NCI-H460 (cell line): Measurements from ENCODE around the gene SELENOP. TPM values are rescaled to one million over a fixed set of nuclear protein-coding genes. Genes with fewer than 3 reads are reported as not detected.
A peak's percentile ranks its signal among the peaks of the same experiment; 100 is the strongest.

ENCODE experiments used
- DNase-seq: peaks from one replicate; pipeline ENCODE4 v3.0.0-alpha.2; 2016; ENCODE audit warnings: low read depth; ENCODE audit errors: extremely low read depth
- total RNA-seq: library from RNA; depleted of rRNA; stranded (reverse); fragments of >200 nt; shearing (Covaris generic); gene quantifications from 2 replicates; pipeline ENCODE4 v1.2.3, GENCODE V29; 2014

SELENOP gene
- total RNA-seq, 1 experiment from 2014 or later: 4.5 TPM

- DNase-seq: no peak
These were observed 12.5 kb downstream of the SELENOP start for GRCh38 chr5:42799241-42799608.

- DNase-seq: no peak
These were observed 13.1 kb downstream of the SELENOP start for GRCh38 chr5:42798284-42799240.

- no peak for DNase-seq
These were observed 20.5 kb downstream of the SELENOP start for GRCh38 chr5:42791151-42791550.

- DNase-seq: no peak
These were observed 23.8 kb downstream of the SELENOP start for GRCh38 chr5:42787845-42788244.

- no peak for DNase-seq
These were observed 24.6 kb downstream of the SELENOP start for GRCh38 chr5:42787073-42787472.

- no peak for DNase-seq
These were observed 25.9 kb downstream of the SELENOP start for GRCh38 chr5:42785756-42786155.

GRCh38 chr5:42784132-42784531, 27.6 kb downstream of the SELENOP start:
- DNase-seq: no peak

GRCh38 chr5:42781584-42781983, 30.1 kb downstream of the SELENOP start:
- no peak for DNase-seq

- no peak for DNase-seq
These were observed 32.6 kb downstream of the SELENOP start for GRCh38 chr5:42779083-42779482.

GRCh38 chr5:42772265-42772993, 39.3 kb downstream of the SELENOP start:
- DNase-seq: no peak

- no peak for DNase-seq
These were observed 41.7 kb downstream of the SELENOP start for GRCh38 chr5:42770003-42770402.

- DNase-seq: no peak
These were observed 43.6 kb downstream of the SELENOP start for GRCh38 chr5:42768106-42768504.

GRCh38 chr5:42767491-42768105, 44.1 kb downstream of the SELENOP start:
- DNase-seq: peak; percentile 26

GRCh38 chr5:42761791-42762190, 49.9 kb downstream of the SELENOP start:
- DNase-seq: no peak

- no peak for DNase-seq
These were observed 51.3 kb downstream of the SELENOP start for GRCh38 chr5:42760426-42760825.

- DNase-seq: no peak
These were observed 52.2 kb downstream of the SELENOP start for GRCh38 chr5:42759456-42759855.

GRCh38 chr5:42756606-42757601, 54.8 kb downstream of the SELENOP start, which contains the start of gene CCDC152:
CCDC152 (plus strand) TSS chr5:42756818; CDS start chr5:42759122, 2,304 bp downstream.
- no peak for DNase-seq

- no peak for DNase-seq
These were observed 58.6 kb downstream of the SELENOP start for GRCh38 chr5:42753099-42753498.

GRCh38 chr5:42751044-42751443, 60.6 kb downstream of the SELENOP start:
- DNase-seq: no peak

GRCh38 chr5:42750507-42750906, 61.2 kb downstream of the SELENOP start:
- DNase-seq: no peak
